Measurements from ENCODE around the gene MAP3K9. TPM values are rescaled to one million over a fixed set of nuclear protein-coding genes. Genes with fewer than 3 reads are reported as not detected.

Gene MAP3K9
- total RNA-seq, 1 experiment from 2014 or later: 5.4 TPM

- DNase-seq (ENCODE audit: low read depth, low spot score): peak; percentile 18
- in situ Hi-C loops (cut with HindIII; ENCODE audit: low pct_unique_long_range_greater_than_20kb, low sequenced_read_pairs): no loop called here
Measured at GRCh38 chr14:70827347-70827746, 18.0 kb upstream of the MAP3K9 start.

- in situ Hi-C loops (cut with HindIII; ENCODE audit: low pct_unique_long_range_greater_than_20kb, low sequenced_read_pairs): no loop called here
- DNase-seq (ENCODE audit: low read depth, low spot score): no peak
Measured at GRCh38 chr14:70823281-70823680, 14.0 kb upstream of the MAP3K9 start.

GRCh38 chr14:70822530-70823185 is 13.3 kb upstream of the MAP3K9 start:
- peak; percentile 13 for DNase-seq (ENCODE audit: low read depth, low spot score)
- in situ Hi-C loops (cut with HindIII; ENCODE audit: low pct_unique_long_range_greater_than_20kb, low sequenced_read_pairs): no loop called here

- in situ Hi-C loops (cut with HindIII; ENCODE audit: low pct_unique_long_range_greater_than_20kb, low sequenced_read_pairs): no loop called here
- no peak for DNase-seq (ENCODE audit: low read depth, low spot score)
Measured at GRCh38 chr14:70821584-70822529, 12.5 kb upstream of the MAP3K9 start.

GRCh38 chr14:70816525-70816924 is 7.2 kb upstream of the MAP3K9 start:
- no peak for DNase-seq (ENCODE audit: low read depth, low spot score)
- in situ Hi-C loops (cut with HindIII; ENCODE audit: low pct_unique_long_range_greater_than_20kb, low sequenced_read_pairs): no loop called here

GRCh38 chr14:70814466-70814865 is 5.2 kb upstream of the MAP3K9 start:
- DNase-seq (ENCODE audit: low read depth, low spot score): no peak
- in situ Hi-C loops (cut with HindIII; ENCODE audit: low pct_unique_long_range_greater_than_20kb, low sequenced_read_pairs): no loop called here

GRCh38 chr14:70812124-70812818 is 3.0 kb upstream of the MAP3K9 start:
- no peak for DNase-seq (ENCODE audit: low read depth, low spot score)
- in situ Hi-C loops (cut with HindIII; ENCODE audit: low pct_unique_long_range_greater_than_20kb, low sequenced_read_pairs): no loop called here

- in situ Hi-C loops (cut with HindIII; ENCODE audit: low pct_unique_long_range_greater_than_20kb, low sequenced_read_pairs): no loop called here
- no peak for DNase-seq (ENCODE audit: low read depth, low spot score)
Measured at GRCh38 chr14:70811578-70811977, 2.3 kb upstream of the MAP3K9 start.

GRCh38 chr14:70811050-70811449 is 1.7 kb upstream of the MAP3K9 start:
- no peak for DNase-seq (ENCODE audit: low read depth, low spot score)
- in situ Hi-C loops (cut with HindIII; ENCODE audit: low pct_unique_long_range_greater_than_20kb, low sequenced_read_pairs): no loop called here

GRCh38 chr14:70810621-70811020 is 1.3 kb upstream of the MAP3K9 start:
- DNase-seq (ENCODE audit: low read depth, low spot score): no peak
- in situ Hi-C loops (cut with HindIII; ENCODE audit: low pct_unique_long_range_greater_than_20kb, low sequenced_read_pairs): no loop called here

GRCh38 chr14:70808416-70809224 is 693 bp downstream of the MAP3K9 start:
- peak; percentile 24 for DNase-seq (ENCODE audit: low read depth, low spot score)
- in situ Hi-C loops (cut with HindIII; ENCODE audit: low pct_unique_long_range_greater_than_20kb, low sequenced_read_pairs): no loop called here

GRCh38 chr14:70807898-70808415 is 1.4 kb downstream of the MAP3K9 start:
- DNase-seq (ENCODE audit: low read depth, low spot score): no peak

GRCh38 chr14:70804556-70805162 is 4.7 kb downstream of the MAP3K9 start:
- in situ Hi-C loops (cut with HindIII; ENCODE audit: low pct_unique_long_range_greater_than_20kb, low sequenced_read_pairs): no loop called here
- no peak for DNase-seq (ENCODE audit: low read depth, low spot score)

More at GRCh38 chr14:70807898-70808415, 1.4 kb downstream of the MAP3K9 start:
- in situ Hi-C loops (cut with HindIII; ENCODE audit: low pct_unique_long_range_greater_than_20kb, low sequenced_read_pairs): no loop called here

- in situ Hi-C loops (cut with HindIII; ENCODE audit: low pct_unique_long_range_greater_than_20kb, low sequenced_read_pairs): no loop called here
- no peak for DNase-seq (ENCODE audit: low read depth, low spot score)
Measured at GRCh38 chr14:70803321-70804310, 5.7 kb downstream of the MAP3K9 start.

- in situ Hi-C loops (cut with HindIII; ENCODE audit: low pct_unique_long_range_greater_than_20kb, low sequenced_read_pairs): no loop called here
- DNase-seq (ENCODE audit: low read depth, low spot score): no peak
Measured at GRCh38 chr14:70802379-70802778, 6.9 kb downstream of the MAP3K9 start.

GRCh38 chr14:70801836-70802235 is 7.5 kb downstream of the MAP3K9 start:
- DNase-seq (ENCODE audit: low read depth, low spot score): no peak
- in situ Hi-C loops (cut with HindIII; ENCODE audit: low pct_unique_long_range_greater_than_20kb, low sequenced_read_pairs): no loop called here

Data from SK-MEL-5 (cell line).